Peyer's patch (tissue), 4 donors: ENCODE data around the gene GPR108. TPM values are rescaled to one million over a fixed set of nuclear protein-coding genes. Genes with fewer than 3 reads are reported as not detected.

Experiments
- DNase-seq, 3 donors: peaks; one replicate each; pipeline ENCODE4 v3.0.0-alpha.2; 2017 to 2019
- H3K27ac ChIP-seq, 4 donors: fragments of 200-600 bp; sonication (generic); one replicate each; pipeline ENCODE4 v1.5.1; 2016 to 2019
- H3K27me3 ChIP-seq, 2 donors: fragments of 200-600 bp; sonication (generic); one replicate each; pipeline ENCODE4 v1.5.1; 2019
- H3K36me3 ChIP-seq, 3 donors: fragments of 200-600 bp; sonication (generic); one replicate each; pipeline ENCODE4 v1.5.1; 2016 to 2019
- H3K4me1 ChIP-seq, 4 donors: fragments of 200-600 bp; sonication (generic); one replicate each; pipeline ENCODE4 v1.5.1; 2016 to 2019
- H3K4me3 ChIP-seq, 4 donors: fragments of 200-600 bp; sonication (generic); 1 replicate in 3 of 4; 2 replicates in 1 of 4; pipeline ENCODE4 v1.5.1; 2016 to 2019; ENCODE audit warnings: mild to moderate bottlenecking in 1 of 4
- H3K9me3 ChIP-seq, 4 donors: fragments of 200-600 bp; sonication (generic); one replicate each; pipeline ENCODE4 v1.5.1; 2016 to 2019; ENCODE audit warnings: mild to moderate bottlenecking in 1 of 4
- POLR2A ChIP-seq, 2 donors: fragments of 450-650 bp; IDR thresholded peaks; one replicate each; pipeline ENCODE4 v1.5.1; 2017; ENCODE audit warnings: antibody characterized with exemption in 2 of 2, mild to moderate bottlenecking in 2 of 2, moderate library complexity in 2 of 2
- total RNA-seq, 4 donors: library from RNA; depleted of rRNA; stranded (reverse); fragments of >200 nt; gene quantifications; one replicate each; pipeline ENCODE4 v1.1.0, GENCODE V29; 2016
- TF ChIP-seq, protein P1 (sequence below), 6 experiments: fragments of 450-650 bp in 4 of 6; fragments of 200-600 bp in 2 of 6; sonication (generic) in 1 of 6; IDR thresholded peaks; one replicate each; pipeline ENCODE4 v1.5.1; 2017 to 2019; ENCODE audit warnings: antibody characterized with exemption in 6 of 6, mild to moderate bottlenecking in 3 of 6, moderate library complexity in 1 of 6

The GPR108 gene
- total RNA-seq, 4 donors from 2014 or later: 54.5 to 133 (median 92.2) TPM

DNA sequence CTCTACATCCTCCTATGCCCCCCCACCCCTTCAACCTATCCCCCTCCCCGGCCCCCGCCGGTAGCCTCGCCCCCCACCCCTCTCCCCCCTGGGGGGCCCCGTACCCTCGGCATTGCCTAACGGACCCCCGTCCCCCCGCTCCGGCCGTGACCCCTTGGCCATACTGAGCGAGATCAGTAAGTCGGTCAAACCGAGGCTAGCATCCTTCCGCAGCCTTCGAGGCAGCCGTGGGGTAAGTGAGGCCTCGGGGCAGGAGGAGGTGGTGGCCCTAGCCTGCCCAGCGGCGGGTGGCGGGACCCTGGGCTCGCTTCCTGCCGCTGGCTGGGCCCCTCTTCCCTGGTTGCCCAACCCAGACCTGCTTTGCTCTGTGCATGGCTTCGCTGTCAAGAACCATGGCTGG is 8.6 kb upstream of the GPR108 start:
- H3K27me3 ChIP-seq: no peaks in the 10 kb centered on the region
- H3K36me3 ChIP-seq: peaks cover 0 to 69% (median 0%) of the 10 kb centered on the region in 3 donors
- H3K27ac ChIP-seq: no peak overlapping the region
- TF ChIP-seq POLR2A (IDR thresholded peaks at IDR 0.05): no peak
- TF ChIP-seq, protein P1, sequence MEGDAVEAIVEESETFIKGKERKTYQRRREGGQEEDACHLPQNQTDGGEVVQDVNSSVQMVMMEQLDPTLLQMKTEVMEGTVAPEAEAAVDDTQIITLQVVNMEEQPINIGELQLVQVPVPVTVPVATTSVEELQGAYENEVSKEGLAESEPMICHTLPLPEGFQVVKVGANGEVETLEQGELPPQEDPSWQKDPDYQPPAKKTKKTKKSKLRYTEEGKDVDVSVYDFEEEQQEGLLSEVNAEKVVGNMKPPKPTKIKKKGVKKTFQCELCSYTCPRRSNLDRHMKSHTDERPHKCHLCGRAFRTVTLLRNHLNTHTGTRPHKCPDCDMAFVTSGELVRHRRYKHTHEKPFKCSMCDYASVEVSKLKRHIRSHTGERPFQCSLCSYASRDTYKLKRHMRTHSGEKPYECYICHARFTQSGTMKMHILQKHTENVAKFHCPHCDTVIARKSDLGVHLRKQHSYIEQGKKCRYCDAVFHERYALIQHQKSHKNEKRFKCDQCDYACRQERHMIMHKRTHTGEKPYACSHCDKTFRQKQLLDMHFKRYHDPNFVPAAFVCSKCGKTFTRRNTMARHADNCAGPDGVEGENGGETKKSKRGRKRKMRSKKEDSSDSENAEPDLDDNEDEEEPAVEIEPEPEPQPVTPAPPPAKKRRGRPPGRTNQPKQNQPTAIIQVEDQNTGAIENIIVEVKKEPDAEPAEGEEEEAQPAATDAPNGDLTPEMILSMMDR (IDR thresholded peaks at IDR 0.05): no peak
- peaks cover 0 to 27% (median 0%) of the 10 kb centered on the region in 4 donors for H3K4me1 ChIP-seq
- DNase-seq: no peak
- H3K4me3 ChIP-seq: no peak overlapping the region
- H3K9me3 ChIP-seq: no peaks in the 10 kb centered on the region

DNA sequence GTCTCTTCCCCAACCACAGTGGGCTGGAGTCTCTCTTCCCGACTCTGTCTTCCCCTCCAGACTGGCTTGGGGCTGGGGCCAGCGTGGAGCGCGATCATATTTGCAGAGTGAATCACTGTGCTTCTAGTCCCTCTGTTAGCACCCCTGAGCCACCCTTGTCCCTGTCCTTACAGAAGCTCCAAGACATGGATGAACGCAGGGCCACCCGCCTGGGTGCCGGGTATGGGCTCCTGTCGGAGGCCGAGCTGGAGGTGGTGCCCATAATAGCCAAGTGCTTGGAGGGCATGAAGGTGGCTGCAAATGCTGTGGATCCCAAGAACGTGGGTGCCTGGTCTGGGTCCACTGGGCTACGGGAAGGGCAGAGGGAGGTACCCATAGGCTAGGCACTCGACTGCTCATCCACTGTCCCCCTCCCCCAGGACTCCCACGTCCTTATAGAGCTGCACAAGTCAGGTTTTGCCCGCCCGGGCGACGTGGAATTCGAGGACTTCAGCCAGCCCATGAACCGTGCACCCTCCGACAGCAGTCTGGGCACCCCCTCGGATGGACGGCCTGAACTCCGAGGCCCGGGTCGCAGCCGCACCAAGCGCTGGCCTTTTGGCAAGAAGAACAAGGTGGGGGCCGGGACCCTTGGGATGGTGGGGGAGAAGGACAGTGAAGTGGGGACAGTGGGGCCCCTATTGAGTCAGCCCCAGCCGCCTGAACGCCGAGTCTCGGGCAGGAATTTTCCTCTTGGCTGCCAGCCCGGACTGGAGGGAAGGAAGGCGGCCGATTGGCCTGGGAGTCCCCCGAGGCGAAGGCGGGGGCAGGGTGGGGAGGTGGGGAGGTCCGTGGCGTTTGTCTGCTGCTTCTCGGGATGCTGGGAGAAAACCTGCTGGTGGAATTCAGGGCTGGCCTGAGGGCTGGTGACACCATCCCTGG is 7.3 kb upstream of the GPR108 start:
- DNase-seq: peak; percentile 37 to 86 (median 85)
- H3K4me3 ChIP-seq: peak overlapping the region in 1 of 4 donors; percentile 9
- peaks cover 0 to 56% (median 0%) of the 10 kb centered on the region in 3 donors for H3K36me3 ChIP-seq

DNA sequence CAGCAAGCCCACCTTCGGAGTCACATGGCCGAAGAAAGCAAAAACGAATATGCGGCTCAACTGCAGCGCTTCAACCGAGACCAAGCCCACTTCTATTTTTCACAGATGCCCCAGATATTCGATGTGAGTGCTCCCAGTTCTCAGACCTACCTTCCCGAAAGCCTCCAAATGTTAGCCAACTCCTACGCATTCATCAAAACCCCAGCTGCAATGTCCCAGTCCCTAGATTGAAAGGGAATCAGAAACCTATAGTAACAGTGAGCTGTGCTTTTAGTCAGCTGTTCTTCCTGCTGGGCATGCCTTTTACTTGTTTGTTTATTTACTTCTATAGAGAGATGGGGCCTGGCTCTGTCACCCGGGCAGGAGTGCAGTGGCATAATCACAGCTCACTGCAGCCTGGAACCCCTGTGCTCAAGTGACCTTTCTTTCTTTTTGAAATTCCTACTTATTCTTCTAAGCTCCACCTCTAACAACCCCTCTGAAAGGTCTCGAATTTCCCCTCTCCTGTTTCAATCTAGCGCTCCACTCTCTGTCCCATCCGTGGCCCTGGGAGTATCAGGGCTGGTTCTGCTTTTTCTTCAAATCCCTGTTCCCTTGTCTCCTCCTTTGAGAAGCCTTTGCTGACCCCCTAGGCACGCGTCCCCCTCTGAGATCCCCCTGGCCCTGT is 6.5 kb upstream of the GPR108 start:
- peaks cover 0 to 32% (median 10%) of the 10 kb centered on the region in 4 donors for H3K4me1 ChIP-seq
- peak overlapping the region; percentile 58 to 80 (median 72) for H3K27ac ChIP-seq
- H3K4me3 ChIP-seq: no peak overlapping the region
- H3K36me3 ChIP-seq: peaks cover 0 to 48% (median 0%) of the 10 kb centered on the region in 3 donors
- TF ChIP-seq POLR2A (IDR thresholded peaks at IDR 0.05): no peak
- TF ChIP-seq, protein P1 (IDR thresholded peaks at IDR 0.05): no peak
- no peak for DNase-seq
- no peaks in the 10 kb centered on the region for H3K27me3 ChIP-seq
- no peaks in the 10 kb centered on the region for H3K9me3 ChIP-seq

More for the DNA sequence above, 7.3 kb upstream of the GPR108 start:
- Histone ChIP-seq H3K27ac (peak overlapping the region; percentile 58 to 80 (median 72)), H3K4me1 (peaks cover 0 to 29% (median 6%) of the 10 kb centered on the region in 4 donors), H3K9me3 (no peaks in the 10 kb centered on the region), H3K27me3 (no peaks in the 10 kb centered on the region)
- TF ChIP-seq, protein P1 (IDR thresholded peaks at IDR 0.05): no peak
- TF ChIP-seq POLR2A (IDR thresholded peaks at IDR 0.05): no peak

DNA sequence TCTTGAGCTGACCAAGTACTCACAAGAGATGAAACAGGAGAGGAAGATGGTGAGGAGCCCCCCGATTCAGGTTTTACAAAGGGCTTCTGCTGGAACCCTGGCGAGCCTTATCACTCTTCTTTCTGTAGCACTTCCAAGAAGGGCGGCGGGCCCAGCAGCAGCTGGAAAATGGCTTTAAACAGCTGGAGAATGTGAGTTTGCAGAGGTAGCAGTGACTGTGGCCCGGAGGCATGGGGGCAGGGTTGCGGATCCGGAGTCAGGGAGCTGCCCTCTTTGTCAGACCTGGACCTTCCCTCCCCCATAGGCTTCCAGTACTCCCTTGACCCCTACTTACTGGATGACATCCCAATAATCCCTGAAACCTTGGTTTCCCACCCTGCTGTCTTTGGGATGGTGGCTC is 5.7 kb upstream of the GPR108 start:
- no peaks in the 10 kb centered on the region for H3K9me3 ChIP-seq
- H3K36me3 ChIP-seq: peaks cover 0 to 41% (median 0%) of the 10 kb centered on the region in 3 donors
- TF ChIP-seq, protein P1 (IDR thresholded peaks at IDR 0.05): no peak
- TF ChIP-seq POLR2A (IDR thresholded peaks at IDR 0.05): no peak
- no peak overlapping the region for H3K4me3 ChIP-seq
- DNase-seq: no peak
- no peaks in the 10 kb centered on the region for H3K27me3 ChIP-seq
- H3K4me1 ChIP-seq: peaks cover 0 to 40% (median 18%) of the 10 kb centered on the region in 4 donors
- H3K27ac ChIP-seq: peak overlapping the region in 1 of 4 donors; percentile 77

DNA sequence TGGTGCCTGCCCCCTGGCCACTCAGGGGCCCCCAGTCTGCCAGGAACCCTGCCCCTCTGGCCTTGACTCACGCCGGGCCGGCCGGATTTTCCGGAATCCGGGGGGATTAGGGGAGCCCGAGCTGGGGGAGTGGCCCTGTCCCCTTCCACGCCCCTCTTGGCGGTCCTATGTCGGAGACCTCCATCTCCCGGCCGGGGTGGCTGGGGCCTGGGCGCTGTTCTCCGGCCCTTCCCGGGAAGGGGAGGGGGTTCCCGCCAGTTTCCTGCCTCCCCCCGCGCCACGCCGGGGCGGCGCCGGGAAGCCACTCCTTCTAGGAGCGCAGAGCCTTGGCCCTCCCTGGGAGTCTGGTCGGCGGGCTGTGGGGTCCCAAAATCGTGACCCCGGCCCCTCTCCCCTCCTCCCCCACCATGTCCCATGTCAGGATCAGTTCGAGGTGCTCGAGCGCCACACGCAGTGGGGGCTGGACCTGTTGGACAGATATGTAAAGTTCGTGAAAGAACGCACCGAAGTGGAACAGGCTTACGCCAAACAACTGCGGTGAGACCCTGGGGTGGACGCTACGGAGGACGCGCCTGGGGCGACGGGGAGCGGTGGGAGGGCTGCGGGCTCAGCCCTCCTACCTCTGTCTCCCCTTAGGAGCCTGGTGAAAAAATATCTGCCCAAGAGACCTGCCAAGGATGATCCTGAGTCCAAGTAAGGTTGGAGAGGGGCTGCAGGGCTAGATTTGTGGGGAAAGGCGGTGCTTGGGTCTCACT is 3.4 kb upstream of the GPR108 start:
- Histone ChIP-seq H3K27me3 (no peaks in the 10 kb centered on the region), H3K36me3 (peaks cover 0 to 19% (median 0%) of the 10 kb centered on the region in 3 donors), H3K4me3 (peak overlapping the region; percentile 61 to 88 (median 77)), H3K27ac (peak overlapping the region; percentile 85 to 95 (median 94)), H3K4me1 (peaks cover 0 to 49% (median 23%) of the 10 kb centered on the region in 4 donors), H3K9me3 (no peaks in the 10 kb centered on the region)
- peak; percentile 60 to 70 (median 70) for DNase-seq
- no peak for TF ChIP-seq POLR2A (IDR thresholded peaks at IDR 0.05)
- TF ChIP-seq, protein P1 (IDR thresholded peaks at IDR 0.05): no peak
